ENCODE data around the gene LYPLA2.
"Not testable (repeated sequence)": the region's sequence is repeated elsewhere in the genome, so short reads cannot be mapped to it uniquely, and the experiment has no call there.

DNA sequence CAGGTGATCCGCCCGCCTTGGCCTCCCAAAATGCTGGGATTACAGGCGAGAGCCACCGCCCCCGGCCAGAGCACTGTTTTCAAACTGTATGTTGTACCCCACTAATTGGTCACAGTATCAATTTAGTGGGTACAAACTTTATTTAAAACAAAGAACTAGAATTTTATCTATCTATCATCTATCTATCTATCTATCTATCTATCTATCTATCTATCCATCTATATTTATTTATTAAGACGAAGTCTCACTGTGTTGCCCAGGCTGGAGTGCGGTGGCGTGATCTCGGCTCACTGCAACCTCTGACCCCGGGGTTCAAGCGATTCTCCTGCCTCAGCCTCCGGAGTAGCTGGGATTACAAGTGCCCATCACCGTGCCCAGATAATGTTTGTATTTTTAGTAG lies 35.6 kb downstream of the LYPLA2 start:
- not testable (repeated sequence) for TF ChIP-seq CTCF, POLR2A (IDR thresholded peaks at IDR 0.05)
